HepG2 (cell line): ENCODE results near the gene CLK4. TPM values are rescaled to one million over a fixed set of nuclear protein-coding genes. Genes with fewer than 3 reads are reported as not detected.

ENCODE experiments used
- ATAC-seq: fragments of 200-7000 bp; cut with Tn5 transposase; 3 replicates; pipeline ENCODE4 v1.9.1; 2020; ENCODE audit warnings: mild to moderate bottlenecking, moderate library complexity
- BruUV-seq: library from RNA; stranded (reverse); fragments of 400-500 nt; replicated peaks from 2 replicates; lab custom pipeline; 2021; lab: Mats Ljungman, UMichigan
- CTCF ChIA-PET: fragments of 300-600 bp; formaldehyde crosslinking; extraction: SDS; loops from one replicate; lab custom pipeline; 2021; ENCODE audit warnings: low total read pairs, inconsistent platforms, low intra/inter-chr PET ratio; lab: Yijun Ruan, JAX
- POLR2A ChIA-PET: fragments of 350-600 bp; sonication (Branson Sonifier 250); formaldehyde crosslinking; loops from one replicate; lab custom pipeline; 2020; ENCODE audit warnings: antibody characterized with exemption, inconsistent platforms; lab: Yijun Ruan, JAX
- DNase-seq: peaks from one replicate; pipeline ENCODE4 v3.0.0-alpha.2; 2015; ENCODE audit warnings: low spot score
- FAIRE-seq: peaks from 3 replicates; lab custom pipeline; 2011; peaks lifted over from hg19 to GRCh38; lab: Jason Lieb, UNC
- H2AFZ ChIP-seq: one replicate; pipeline ENCODE4 v1.6.1; 2011; ENCODE audit warnings: low read length, inconsistent platforms
- H3K27ac ChIP-seq: fragments of 300-600 bp; 3 replicates; pipeline ENCODE4 v1.8.0; 2011; ENCODE audit warnings: mixed run types, mild to moderate bottlenecking, mixed read lengths, low read length, inconsistent platforms; ENCODE audit not compliant: insufficient read depth; ENCODE audit errors: extremely low read length
- H3K27me3 ChIP-seq, 2 experiments: fragments of 200-600 bp in 1 of 2; 2 replicates in 1 of 2; 3 replicates in 1 of 2; pipeline versions ENCODE4 v1.6.0 to v1.8.0; 2011; ENCODE audit warnings: low read length in 2 of 2, mild to moderate bottlenecking in 2 of 2, moderate library complexity in 2 of 2, inconsistent platforms in 1 of 2; ENCODE audit not compliant: insufficient read depth in 2 of 2, control insufficient read depth in 1 of 2
- H3K36me3 ChIP-seq, 2 experiments: fragments of 200-600 bp in 1 of 2; replicated peaks in 1 of 2; 2 replicates in 1 of 2; 3 replicates in 1 of 2; pipeline versions ENCODE4 v1.5.1 to v1.8.0; 2011; ENCODE audit warnings: low read length in 2 of 2, inconsistent platforms in 1 of 2; ENCODE audit not compliant: insufficient read depth in 2 of 2, control insufficient read depth in 1 of 2
- H3K4me1 ChIP-seq: 2 replicates; pipeline ENCODE4 v1.5.1; 2012; ENCODE audit warnings: low read length, inconsistent platforms; ENCODE audit not compliant: insufficient read depth
- H3K4me2 ChIP-seq: 2 replicates; pipeline ENCODE4 v1.6.0; 2011; ENCODE audit warnings: low read depth, low read length, inconsistent platforms
- H3K4me3 ChIP-seq, 3 experiments: fragments of 200-600 bp in 1 of 3; sonication (generic), shearing (Covaris generic) in 1 of 3; replicated peaks in 1 of 3; 2 replicates each; pipeline ENCODE4 v1.5.1; 2011 to 2016; ENCODE audit warnings: low read length in 3 of 3, inconsistent platforms in 2 of 3, low read depth in 2 of 3, mild to moderate bottlenecking in 2 of 3, control low read depth in 1 of 3, mixed read lengths in 1 of 3; ENCODE audit not compliant: insufficient read depth in 1 of 3
- H3K79me2 ChIP-seq: one replicate; pipeline ENCODE4 v1.6.1; 2011; ENCODE audit warnings: low read length, inconsistent platforms; ENCODE audit not compliant: insufficient read depth
- H3K9ac ChIP-seq: 2 replicates; pipeline ENCODE4 v1.6.0; 2011; ENCODE audit warnings: mild to moderate bottlenecking, low read depth, low read length, inconsistent platforms; ENCODE audit not compliant: insufficient read depth
- H3K9me3 ChIP-seq: 2 replicates; pipeline ENCODE4 v1.5.1; 2012; ENCODE audit warnings: mild to moderate bottlenecking, low read length
- H4K20me1 ChIP-seq: 2 replicates; pipeline ENCODE4 v1.6.0; 2011; ENCODE audit warnings: inconsistent platforms, mild to moderate bottlenecking, low read length, moderate library complexity; ENCODE audit not compliant: insufficient read depth
- CEBPZ ChIP-seq: IDR thresholded peaks from 2 replicates; pipeline ENCODE4 v1.6.1; 2012; ENCODE audit warnings: low read length, improper control_type of control experiment
- GTF2F1 ChIP-seq: fragments of 150-350 bp; IDR thresholded peaks from 2 replicates; pipeline ENCODE4 v1.6.1; 2014; ENCODE audit warnings: low read length
- HCFC1 ChIP-seq: fragments of 150-350 bp; IDR thresholded peaks from 2 replicates; pipeline ENCODE4 v1.6.1; 2014; ENCODE audit warnings: low read depth, low read length
- KDM5B ChIP-seq: sonication (generic); formaldehyde crosslinking; IDR thresholded peaks from 2 replicates; pipeline ENCODE4 v1.4.0; 2020; ENCODE audit warnings: missing genetic modification reagents, mild to moderate bottlenecking, borderline replicate concordance
- KMT2A ChIP-seq: sonication (generic); formaldehyde crosslinking; IDR thresholded peaks from 2 replicates; pipeline ENCODE4 v1.4.0; 2020; ENCODE audit warnings: missing genetic modification reagents
- NAIF1 ChIP-seq: sonication (generic); formaldehyde crosslinking; IDR thresholded peaks from 2 replicates; pipeline ENCODE4 v1.5.0; 2020; ENCODE audit warnings: mild to moderate bottlenecking, missing genetic modification reagents, borderline replicate concordance
- PHF20 ChIP-seq: sonication (generic); formaldehyde crosslinking; IDR thresholded peaks from 2 replicates; pipeline ENCODE4 v1.5.0; 2020; ENCODE audit warnings: mild to moderate bottlenecking, missing genetic modification reagents
- SETDB1 ChIP-seq: sonication (generic); formaldehyde crosslinking; IDR thresholded peaks from 2 replicates; pipeline ENCODE4 v1.5.1; 2020; ENCODE audit warnings: missing genetic modification reagents, mild to moderate bottlenecking, borderline replicate concordance
- SP1 ChIP-seq, 2 experiments: fragments of 450-650 bp in 1 of 2; sonication (generic) in 1 of 2; formaldehyde crosslinking in 1 of 2; IDR thresholded peaks; 2 replicates each; pipeline versions ENCODE4 v1.4.0 to v1.6.1; 2016 to 2020; ENCODE audit warnings: missing genetic modification reagents in 1 of 2
- THAP9 ChIP-seq: sonication (generic); formaldehyde crosslinking; IDR thresholded peaks from 2 replicates; pipeline ENCODE4; 2020; ENCODE audit warnings: missing genetic modification reagents, mild to moderate bottlenecking, borderline replicate concordance
- TP53 ChIP-seq: sonication (generic); formaldehyde crosslinking; conservative IDR thresholded peaks from 2 replicates; pipeline ENCODE4 v1.4.0; 2020; ENCODE audit warnings: missing genetic modification reagents
- ZC3H4 ChIP-seq: sonication (generic); formaldehyde crosslinking; IDR thresholded peaks from 2 replicates; pipeline ENCODE4 v1.4.0; 2020; ENCODE audit warnings: missing genetic modification reagents, borderline replicate concordance
- ZKSCAN1 ChIP-seq: fragments of 150-350 bp; IDR thresholded peaks from 2 replicates; pipeline ENCODE4 v1.6.1; 2014; ENCODE audit warnings: low read length
- ZNF382 ChIP-seq: sonication (generic); formaldehyde crosslinking; IDR thresholded peaks from 2 replicates; pipeline ENCODE4 v1.5.0; 2020; ENCODE audit warnings: missing genetic modification reagents, mild to moderate bottlenecking, borderline replicate concordance
- ZNF674 ChIP-seq: sonication (generic); formaldehyde crosslinking; IDR thresholded peaks from 2 replicates; pipeline ENCODE4 v1.5.0; 2020; ENCODE audit warnings: low read depth, mild to moderate bottlenecking, missing genetic modification reagents
- ZNF883 ChIP-seq: sonication (generic); formaldehyde crosslinking; IDR thresholded peaks from 2 replicates; pipeline ENCODE4 v1.5.1; 2020; ENCODE audit warnings: mild to moderate bottlenecking, missing genetic modification reagents; ENCODE audit errors: not compliant biosample characterization
- WGBS: methylation state at CpG from one replicate; pipeline ENCODE4 v1.1.6; 2017; ENCODE audit warnings: low lambda C conversion rate; 5-methylcytosine and 5-hydroxymethylcytosine counted together
- in situ Hi-C: cut with HindIII; loops from 2 replicates; pipeline ENCODE4 v1.10.0; 2017; ENCODE audit warnings: low pct_unique_long_range_greater_than_20kb; ENCODE audit not compliant: extremely low pct_ligation_motif_present
- intact Hi-C: fragments of 100-400 bp; cut with micrococcal nuclease; formaldehyde crosslinking; loops from one replicate; pipeline ENCODE4 v1.10.0; 2022; ENCODE audit not compliant: unreplicated experiment
- polyA plus RNA-seq, 8 experiments: library from polyadenylated mRNA; depleted of rRNA in 3 of 8; stranded (reverse) in 7 of 8; unstranded in 1 of 8; fragments of >200 nt; fragmentation: Illumina TruSeq in 4 of 8; extraction: Trizol in 4 of 8; gene quantifications; 2 replicates each; pipeline versions ENCODE4 v1.2.1 to v1.2.3, GENCODE V29; 2011 to 2016; ENCODE audit warnings: low read depth in 4 of 8, missing spikeins in 1 of 8, mixed read lengths in 1 of 8; ENCODE audit not compliant: insufficient read depth in 1 of 8
- total RNA-seq, 5 experiments: library from RNA; depleted of rRNA; stranded (reverse); fragments of >200 nt; fragmentation: Illumina TruSeq; extraction: Trizol; gene quantifications; 2 replicates each; pipeline ENCODE4 v1.2.3, GENCODE V29; 2016; ENCODE audit warnings: low read depth in 1 of 5

The CLK4 gene
- total and polyA plus RNA-seq, 2 of the 13 experiments (the other 11 are each of a cell fraction or from before 2014, with no cell fraction given) = 17.7 to 18.4 TPM

DNA sequence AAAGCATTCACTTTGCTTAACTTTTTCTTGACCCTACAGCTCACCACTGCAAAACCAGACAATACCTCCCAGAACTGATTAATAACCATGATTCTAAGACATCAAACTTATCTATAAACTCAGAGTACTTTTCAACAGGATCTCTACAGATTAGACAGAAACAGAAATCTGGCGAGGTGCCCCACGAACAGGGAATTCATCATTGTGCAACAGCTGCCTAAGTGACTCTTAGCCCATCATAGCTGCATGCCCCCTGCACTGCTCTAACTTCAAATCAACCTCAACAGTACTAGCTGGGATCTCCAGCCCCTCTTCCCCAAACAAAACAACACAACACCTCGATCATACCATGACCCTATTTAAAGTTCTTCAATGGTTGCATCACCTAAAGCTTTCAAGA, 20.6 kb downstream of the CLK4 start:
- POLR2A ChIA-PET = no interaction called here
- no TSS peak for BruUV-seq
- H3K36me3 ChIP-seq = peaks cover 13 to 60% of the 10 kb centered on the region in 2 experiments; a peak in 4 of 5 replicates

More for the DNA sequence above, 20.6 kb downstream of the CLK4 start:
- Histone ChIP-seq H3K4me2 (no peak overlapping the region), H3K9ac (no peak overlapping the region), H3K27me3 (no peaks in the 10 kb centered on the region), H3K27ac (no peak overlapping the region), H3K4me1 (no peaks in the 10 kb centered on the region), H3K4me3 (no peak overlapping the region), H3K9me3 (no peaks in the 10 kb centered on the region), H2AFZ (no peak overlapping the region), H4K20me1 (no peaks in the 10 kb centered on the region), H3K79me2 (no peaks in the 10 kb centered on the region)
- FAIRE-seq (no peak), DNase-seq (no peak), ATAC-seq (no peak)
- CTCF ChIA-PET = no interaction called here
- TF ChIP-seq KDM5B (CRISPR knock-in tag) (no peak), ZNF674 (CRISPR knock-in tag) (no peak), ZC3H4 (no peak), ZKSCAN1 (no peak), HCFC1 (no peak), CEBPZ (no peak), GTF2F1 (no peak), THAP9 (no peak), SETDB1 (CRISPR knock-in tag) (no peak), KMT2A (CRISPR knock-in tag) (no peak), NAIF1 (CRISPR knock-in tag) (no peak), SP1 (IDR thresholded peaks at IDR 0.05) (no peak), SP1 (CRISPR knock-in tag; IDR thresholded peaks at IDR 0.05) (no peak), TP53 (CRISPR knock-in tag) (no peak), ZNF883 (no peak), ZNF382 (CRISPR knock-in tag) (no peak), PHF20 (CRISPR knock-in tag) (no peak)
- WGBS = 90% methylated on average over 3 of the region's 3 CpGs
- intact Hi-C loops = no loop called here
- in situ Hi-C loops = no loop called here
